Measurements from ENCODE around the gene DIRAS1. TPM values are rescaled to one million over a fixed set of nuclear protein-coding genes. Genes with fewer than 3 reads are reported as not detected.

DIRAS1 gene
- total RNA-seq, 1 experiment from 2014 or later = 7.8 TPM

- TF ChIP-seq, protein P1, sequence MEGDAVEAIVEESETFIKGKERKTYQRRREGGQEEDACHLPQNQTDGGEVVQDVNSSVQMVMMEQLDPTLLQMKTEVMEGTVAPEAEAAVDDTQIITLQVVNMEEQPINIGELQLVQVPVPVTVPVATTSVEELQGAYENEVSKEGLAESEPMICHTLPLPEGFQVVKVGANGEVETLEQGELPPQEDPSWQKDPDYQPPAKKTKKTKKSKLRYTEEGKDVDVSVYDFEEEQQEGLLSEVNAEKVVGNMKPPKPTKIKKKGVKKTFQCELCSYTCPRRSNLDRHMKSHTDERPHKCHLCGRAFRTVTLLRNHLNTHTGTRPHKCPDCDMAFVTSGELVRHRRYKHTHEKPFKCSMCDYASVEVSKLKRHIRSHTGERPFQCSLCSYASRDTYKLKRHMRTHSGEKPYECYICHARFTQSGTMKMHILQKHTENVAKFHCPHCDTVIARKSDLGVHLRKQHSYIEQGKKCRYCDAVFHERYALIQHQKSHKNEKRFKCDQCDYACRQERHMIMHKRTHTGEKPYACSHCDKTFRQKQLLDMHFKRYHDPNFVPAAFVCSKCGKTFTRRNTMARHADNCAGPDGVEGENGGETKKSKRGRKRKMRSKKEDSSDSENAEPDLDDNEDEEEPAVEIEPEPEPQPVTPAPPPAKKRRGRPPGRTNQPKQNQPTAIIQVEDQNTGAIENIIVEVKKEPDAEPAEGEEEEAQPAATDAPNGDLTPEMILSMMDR (conservative IDR thresholded peaks at IDR 0.05) = no peak
- no peak overlapping the region for H2BK12ac ChIP-seq (ENCODE audit: insufficient read length, low read depth, low read length)
- no peaks in the 10 kb centered on the region for H3K9me3 ChIP-seq (ENCODE audit: control insufficient read depth, low read depth, low read length)
- no peak overlapping the region for H4K8ac ChIP-seq (replicated peaks; ENCODE audit: insufficient read length, low read depth, low read length)
- H2BK5ac ChIP-seq (ENCODE audit: insufficient read length, low read length) = no peak overlapping the region
- no peak overlapping the region for H3T11ph ChIP-seq (ENCODE audit: low read length)
- DNase-seq = no peak
- 0 out of 7 replicates have a peak overlapping the region, but pooled peaks of 1 of the 3 experiments have one; percentile 35 for H3K27ac Mint-ChIP-seq
- no peak overlapping the region for H2AK5ac ChIP-seq (ENCODE audit: insufficient read length, low read length)
- no peaks in the 10 kb centered on the region for H3K36me3 Mint-ChIP-seq (ENCODE audit: insufficient read depth in 1 of 3, low read depth in 3 of 3)
- H4K20me1 ChIP-seq (ENCODE audit: control insufficient read depth, insufficient read depth, insufficient read length) = no peaks in the 10 kb centered on the region
- no peak overlapping the region for H2BK15ac ChIP-seq (ENCODE audit: low read depth, low read length)
- peaks cover 2% of the 10 kb centered on the region; the same call in 1 of the 2 replicates for H3K27me3 Mint-ChIP-seq (ENCODE audit: low read depth)
- no peak overlapping the region for H2BK20ac ChIP-seq (ENCODE audit: low read depth, low read length, poor library complexity, severe bottlenecking)
- no peak overlapping the region for H3K18ac ChIP-seq (ENCODE audit: insufficient read length, low read depth, low read length)
- no peaks in the 10 kb centered on the region for H3K9me3 Mint-ChIP-seq
- H4K5ac ChIP-seq (ENCODE audit: insufficient read length, low read depth, low read length) = no peak overlapping the region
- no peaks in the 10 kb centered on the region for H3K79me2 ChIP-seq (ENCODE audit: insufficient read depth, low read length)
- H2AFZ ChIP-seq (ENCODE audit: low read length) = no peak overlapping the region
- H3K27me3 ChIP-seq (ENCODE audit: insufficient read depth, low read length) = no peaks in the 10 kb centered on the region
- no peaks in the 10 kb centered on the region for H3K4me1 ChIP-seq (ENCODE audit: insufficient read depth, low read length)
- H3K23ac ChIP-seq (ENCODE audit: insufficient read length, low read depth, low read length) = no peak overlapping the region
- no peak overlapping the region for H3K4me3 Mint-ChIP-seq
- H3K4ac ChIP-seq (ENCODE audit: low read depth, low read length) = no peak overlapping the region
- WGBS (ENCODE audit: extremely low coverage, insufficient read length, low lambda C conversion rate) = no CpG with 5 or more reads among the region's 9 CpGs
- no peak overlapping the region for H3K4me2 ChIP-seq (ENCODE audit: insufficient read depth, insufficient read length, low read length)
- H4K91ac ChIP-seq (ENCODE audit: insufficient read length, low read depth, low read length) = no peak overlapping the region
- H3K27ac ChIP-seq (ENCODE audit: insufficient read length, low read depth, low read length) = no peak overlapping the region
- H3K4me1 Mint-ChIP-seq = no peaks in the 10 kb centered on the region
- H2BK120ac ChIP-seq (ENCODE audit: low read depth, low read length, poor library complexity, severe bottlenecking) = no peak overlapping the region
- no peak overlapping the region for H3K9ac ChIP-seq (ENCODE audit: extremely low read depth, insufficient read length, low read length)
- no peaks in the 10 kb centered on the region for H3K23me2 ChIP-seq (ENCODE audit: insufficient read length, low read depth, low read length, poor library complexity, severe bottlenecking)
- no peaks in the 10 kb centered on the region for H3K79me1 ChIP-seq (ENCODE audit: insufficient read depth, low read depth, low read length, poor library complexity, severe bottlenecking)
- no peak overlapping the region for H3K56ac ChIP-seq (ENCODE audit: insufficient read length, low read depth, low read length)
- H3K14ac ChIP-seq (ENCODE audit: insufficient read depth, low read length) = no peak overlapping the region
Observed at GRCh38 chr19:2691951-2692350, 29.2 kb downstream of the DIRAS1 start.

Measured in H9 (cell line).